ENCODE results near the gene NEDD4. TPM values are rescaled to one million over a fixed set of nuclear protein-coding genes. Genes with fewer than 3 reads are reported as not detected.

Gene NEDD4
- total RNA-seq, 4 donors from 2014 or later = 36.3 to 87.1 (median 72.3) TPM

DNA sequence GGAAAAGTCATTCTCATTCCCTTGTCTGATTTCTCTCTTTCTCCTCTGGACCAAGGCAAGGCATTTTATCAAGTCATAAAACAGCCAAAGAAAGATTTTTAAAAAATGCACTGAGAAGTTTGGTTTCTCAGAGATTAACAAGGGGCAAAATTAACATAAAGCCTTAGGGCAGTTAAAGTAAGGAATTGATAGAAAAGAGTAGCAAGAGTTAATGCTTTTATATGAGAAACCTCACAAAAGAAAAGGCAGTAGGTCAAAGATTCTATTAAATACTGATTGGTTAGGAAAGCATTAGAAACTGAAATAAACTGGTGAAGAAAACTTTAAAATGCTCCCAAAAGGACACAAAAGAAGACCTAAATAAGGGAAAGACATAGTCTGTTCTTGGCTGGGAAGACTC, 129.5 kb downstream of the NEDD4 start:
- TF ChIP-seq, protein P1, sequence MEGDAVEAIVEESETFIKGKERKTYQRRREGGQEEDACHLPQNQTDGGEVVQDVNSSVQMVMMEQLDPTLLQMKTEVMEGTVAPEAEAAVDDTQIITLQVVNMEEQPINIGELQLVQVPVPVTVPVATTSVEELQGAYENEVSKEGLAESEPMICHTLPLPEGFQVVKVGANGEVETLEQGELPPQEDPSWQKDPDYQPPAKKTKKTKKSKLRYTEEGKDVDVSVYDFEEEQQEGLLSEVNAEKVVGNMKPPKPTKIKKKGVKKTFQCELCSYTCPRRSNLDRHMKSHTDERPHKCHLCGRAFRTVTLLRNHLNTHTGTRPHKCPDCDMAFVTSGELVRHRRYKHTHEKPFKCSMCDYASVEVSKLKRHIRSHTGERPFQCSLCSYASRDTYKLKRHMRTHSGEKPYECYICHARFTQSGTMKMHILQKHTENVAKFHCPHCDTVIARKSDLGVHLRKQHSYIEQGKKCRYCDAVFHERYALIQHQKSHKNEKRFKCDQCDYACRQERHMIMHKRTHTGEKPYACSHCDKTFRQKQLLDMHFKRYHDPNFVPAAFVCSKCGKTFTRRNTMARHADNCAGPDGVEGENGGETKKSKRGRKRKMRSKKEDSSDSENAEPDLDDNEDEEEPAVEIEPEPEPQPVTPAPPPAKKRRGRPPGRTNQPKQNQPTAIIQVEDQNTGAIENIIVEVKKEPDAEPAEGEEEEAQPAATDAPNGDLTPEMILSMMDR (IDR thresholded peaks at IDR 0.05) = no peak
- no peak for TF ChIP-seq POLR2A (IDR thresholded peaks at IDR 0.05)
- peaks cover 0 to 42% (median 4%) of the 10 kb centered on the region in 3 donors for H3K36me3 ChIP-seq
- no peak for DNase-seq
- no peak overlapping the region for H3K27ac ChIP-seq
- no peak overlapping the region for H3K4me3 ChIP-seq
- H3K27me3 ChIP-seq = no peaks in the 10 kb centered on the region
- H3K9me3 ChIP-seq = no peaks in the 10 kb centered on the region
- no peaks in the 10 kb centered on the region for H3K4me1 ChIP-seq

GRCh38 chr15:55861115-55861514, 132.3 kb downstream of the NEDD4 start:
- H3K9me3 ChIP-seq = no peaks in the 10 kb centered on the region
- no peak for TF ChIP-seq POLR2A (IDR thresholded peaks at IDR 0.05)
- TF ChIP-seq, protein P1 (IDR thresholded peaks at IDR 0.05) = no peak
- no peak for DNase-seq
- H3K4me1 ChIP-seq = no peaks in the 10 kb centered on the region
- H3K27me3 ChIP-seq = no peaks in the 10 kb centered on the region
- peaks cover 0 to 57% (median 4%) of the 10 kb centered on the region in 3 donors for H3K36me3 ChIP-seq
- H3K4me3 ChIP-seq = no peak overlapping the region
- H3K27ac ChIP-seq = no peak overlapping the region

- H3K4me3 ChIP-seq = no peak overlapping the region
- TF ChIP-seq, protein P1 (IDR thresholded peaks at IDR 0.05) = no peak
- TF ChIP-seq POLR2A (IDR thresholded peaks at IDR 0.05) = no peak
- no peak for DNase-seq
- H3K27ac ChIP-seq = no peak overlapping the region
- peaks cover 0 to 64% (median 4%) of the 10 kb centered on the region in 3 donors for H3K36me3 ChIP-seq
- no peaks in the 10 kb centered on the region for H3K4me1 ChIP-seq
- H3K27me3 ChIP-seq = no peaks in the 10 kb centered on the region
- no peaks in the 10 kb centered on the region for H3K9me3 ChIP-seq
Measured at GRCh38 chr15:55860468-55860867, 132.9 kb downstream of the NEDD4 start.

- no peak for TF ChIP-seq POLR2A (IDR thresholded peaks at IDR 0.05)
- TF ChIP-seq, protein P1 (IDR thresholded peaks at IDR 0.05) = no peak
- Histone ChIP-seq H3K9me3 (no peaks in the 10 kb centered on the region), H3K36me3 (peaks cover 0 to 67% (median 4%) of the 10 kb centered on the region in 3 donors), H3K4me3 (no peak overlapping the region), H3K27ac (no peak overlapping the region), H3K4me1 (no peaks in the 10 kb centered on the region), H3K27me3 (no peaks in the 10 kb centered on the region)
- DNase-seq = no peak
Measured at GRCh38 chr15:55859681-55860080, 133.7 kb downstream of the NEDD4 start.

DNA sequence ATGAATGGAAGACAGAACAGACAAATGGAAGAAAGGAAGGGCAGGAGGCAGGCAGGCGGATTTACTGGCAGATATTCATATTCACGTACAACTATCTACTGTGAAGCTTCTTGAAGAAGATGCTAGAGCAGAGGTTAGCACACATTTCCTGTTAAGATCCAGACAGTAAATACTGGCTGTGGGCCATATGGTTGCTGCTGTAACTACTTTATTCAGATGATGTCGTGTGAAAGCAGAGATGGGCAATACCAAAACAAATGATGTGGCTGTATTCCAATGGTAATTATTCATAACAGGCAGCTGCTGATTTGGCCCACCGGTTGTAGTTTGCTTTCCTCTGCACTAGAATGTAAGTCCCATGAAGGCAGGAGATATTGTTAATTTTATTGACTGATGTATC, 134.8 kb downstream of the NEDD4 start:
- H3K36me3 ChIP-seq = peaks cover 0 to 67% (median 4%) of the 10 kb centered on the region in 3 donors

More for the DNA sequence above, 134.8 kb downstream of the NEDD4 start:
- no peaks in the 10 kb centered on the region for H3K9me3 ChIP-seq
- TF ChIP-seq, protein P1 (IDR thresholded peaks at IDR 0.05) = no peak
- TF ChIP-seq POLR2A (IDR thresholded peaks at IDR 0.05) = no peak
- H3K27me3 ChIP-seq = no peaks in the 10 kb centered on the region
- H3K4me3 ChIP-seq = no peak overlapping the region
- DNase-seq = no peak
- no peaks in the 10 kb centered on the region for H3K4me1 ChIP-seq
- H3K27ac ChIP-seq = no peak overlapping the region

Measured in Peyer's patch (tissue), 4 donors.